ENCODE measurements around the gene FBXO11.
A peak's percentile ranks its signal among the peaks of the same experiment; 100 is the strongest.
"Not testable (repeated sequence)": the region's sequence is repeated elsewhere in the genome, so short reads cannot be mapped to it uniquely, and the experiment has no call there.

FBXO11 gene

DNA sequence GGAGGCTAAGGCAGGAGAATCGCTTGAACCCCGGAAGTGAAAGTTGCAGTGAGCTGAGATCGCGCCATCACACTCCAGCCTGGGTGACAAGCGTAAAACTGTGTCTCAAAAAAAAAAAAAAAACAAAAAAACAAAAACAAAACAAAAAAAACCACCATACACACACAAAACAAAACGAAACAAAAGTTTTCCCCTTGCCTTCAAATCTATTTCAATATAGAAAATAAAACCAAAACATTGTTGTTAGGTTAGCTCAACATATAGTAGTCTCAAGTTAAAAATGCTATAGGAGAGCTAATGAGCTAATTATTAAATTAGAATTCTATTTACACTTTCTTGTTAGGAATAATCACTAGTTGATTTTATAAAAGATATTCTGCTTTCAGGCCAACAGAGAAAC lies 43.3 kb downstream of the FBXO11 start:
- FAIRE-seq (no peak), DNase-seq (ENCODE audit: insufficient read length, low spot score) (no peak)

DNA sequence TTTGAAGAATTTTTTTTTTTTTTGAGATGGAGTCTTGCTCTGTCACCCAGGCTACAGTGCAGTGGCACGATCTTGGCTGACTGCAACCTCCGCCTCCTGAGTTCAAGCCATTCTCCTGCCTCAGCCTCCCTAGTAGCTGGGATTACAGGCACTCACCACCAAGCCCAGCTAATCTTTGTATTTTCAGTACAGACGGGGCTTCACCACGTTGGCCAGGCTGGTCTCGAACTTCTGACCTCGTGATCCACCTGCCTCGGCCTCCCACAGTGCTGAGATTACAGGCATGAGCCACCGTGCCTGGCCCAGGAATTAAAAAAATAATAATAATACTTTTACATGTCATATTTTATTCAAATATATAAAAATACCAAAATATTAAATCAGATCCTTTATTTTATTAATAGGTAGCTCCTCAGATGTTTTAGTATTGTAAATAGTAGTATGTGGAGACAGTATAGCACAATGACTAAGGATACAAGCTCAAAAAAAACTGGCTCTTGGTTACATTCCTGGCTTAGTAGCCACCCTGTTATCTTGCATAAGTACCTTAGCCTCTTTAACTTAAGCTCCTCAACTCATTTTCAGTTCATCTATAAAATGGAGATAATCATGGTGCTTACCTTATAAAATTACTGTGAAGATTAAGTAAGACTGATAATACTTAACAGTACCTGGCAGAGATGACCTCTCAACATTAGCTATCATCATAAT lies 53.1 kb downstream of the FBXO11 start:
- FAIRE-seq, result peak; percentile 44
- not testable (repeated sequence) for DNase-seq (ENCODE audit: insufficient read length, low spot score)

DNA sequence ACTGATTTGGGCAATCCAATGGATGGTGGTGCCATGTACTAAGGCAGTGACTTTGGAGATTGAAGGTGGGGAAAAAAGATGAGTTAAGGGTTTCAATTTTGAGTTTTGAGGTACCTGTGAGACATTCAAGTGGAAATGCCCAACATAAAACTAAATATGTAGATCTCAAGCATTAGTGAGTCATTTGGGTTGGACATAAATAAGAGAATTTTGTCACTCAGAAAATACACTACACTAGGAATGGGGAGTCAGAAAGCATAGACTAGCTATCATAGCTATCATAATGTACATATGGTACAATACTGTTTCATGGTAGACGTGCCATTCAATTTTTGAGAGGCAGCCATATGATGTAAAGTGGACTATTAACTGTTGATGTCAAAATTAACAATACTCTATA lies 56.1 kb downstream of the FBXO11 start:
- DNase-seq (ENCODE audit: insufficient read length, low spot score) (no peak), FAIRE-seq (no peak)

DNA sequence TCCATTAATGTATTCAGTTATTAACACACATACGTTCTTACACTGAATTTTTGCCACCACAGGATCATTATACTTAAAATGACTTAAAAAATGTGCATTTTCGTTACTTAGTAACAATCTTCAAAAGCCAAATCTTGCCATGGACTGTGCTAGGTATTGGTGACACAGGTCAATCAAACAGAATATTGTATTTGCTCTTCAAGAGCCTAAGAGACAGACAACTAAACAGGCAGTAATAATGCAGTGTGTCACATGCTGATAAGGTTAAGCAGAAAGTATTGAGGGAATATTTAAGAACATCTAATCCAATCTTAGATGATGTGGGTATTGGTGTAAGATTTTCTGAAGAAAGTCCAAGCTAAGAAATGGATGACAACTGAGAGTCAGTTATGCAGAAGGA lies 56.9 kb downstream of the FBXO11 start:
- DNase-seq (ENCODE audit: insufficient read length, low spot score) (no peak), FAIRE-seq (no peak)

DNA sequence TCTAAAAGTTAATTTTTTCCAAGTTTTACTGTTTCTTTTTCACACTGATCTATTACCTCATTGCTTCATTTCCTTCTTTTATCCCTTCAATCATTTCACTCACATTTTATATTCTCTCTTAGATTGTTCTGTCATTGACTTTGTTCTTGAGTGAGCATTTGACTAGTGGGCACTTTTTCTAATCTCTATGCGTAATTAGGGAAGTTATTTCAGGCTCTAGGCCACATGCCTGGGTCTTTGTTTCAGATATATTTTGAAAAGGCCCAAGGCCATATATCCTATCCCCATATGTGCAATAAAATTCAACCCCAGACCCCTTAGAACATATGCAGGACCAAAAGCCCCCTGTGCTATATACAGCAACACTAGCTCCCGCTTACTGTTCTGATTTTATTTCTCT lies 62.1 kb downstream of the FBXO11 start:
- FAIRE-seq, result no peak
- DNase-seq (ENCODE audit: insufficient read length, low spot score), result no peak

DNA sequence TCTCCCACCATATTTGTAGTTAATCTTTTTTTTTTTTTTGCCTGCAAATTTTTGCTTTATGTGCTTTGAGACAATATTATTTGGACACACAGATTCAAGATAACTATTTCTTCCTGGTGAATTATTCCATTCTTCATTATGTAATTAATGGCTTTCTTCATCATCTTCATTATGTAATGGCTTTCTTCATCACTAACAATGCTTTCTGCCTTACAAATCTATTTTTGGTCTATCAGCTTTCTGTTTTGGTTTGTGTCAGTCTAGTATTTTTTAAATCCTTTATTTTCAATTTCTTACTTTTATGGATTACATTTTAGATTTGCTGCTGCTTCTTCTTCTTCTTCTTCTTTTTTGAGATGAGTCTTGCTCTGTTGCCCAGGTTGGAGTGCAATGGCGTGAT lies 62.9 kb downstream of the FBXO11 start:
- no peak for DNase-seq (ENCODE audit: insufficient read length, low spot score)
- no peak for FAIRE-seq

GRCh38 chr2:47842846-47843245 lies 63.5 kb downstream of the FBXO11 start:
- FAIRE-seq, result no peak

GRCh38 chr2:47838686-47839085 lies 67.6 kb downstream of the FBXO11 start:
- FAIRE-seq (no peak), DNase-seq (ENCODE audit: insufficient read length, low spot score) (no peak)

More at GRCh38 chr2:47842846-47843245, 63.5 kb downstream of the FBXO11 start:
- DNase-seq (ENCODE audit: insufficient read length, low spot score), result no peak

DNA sequence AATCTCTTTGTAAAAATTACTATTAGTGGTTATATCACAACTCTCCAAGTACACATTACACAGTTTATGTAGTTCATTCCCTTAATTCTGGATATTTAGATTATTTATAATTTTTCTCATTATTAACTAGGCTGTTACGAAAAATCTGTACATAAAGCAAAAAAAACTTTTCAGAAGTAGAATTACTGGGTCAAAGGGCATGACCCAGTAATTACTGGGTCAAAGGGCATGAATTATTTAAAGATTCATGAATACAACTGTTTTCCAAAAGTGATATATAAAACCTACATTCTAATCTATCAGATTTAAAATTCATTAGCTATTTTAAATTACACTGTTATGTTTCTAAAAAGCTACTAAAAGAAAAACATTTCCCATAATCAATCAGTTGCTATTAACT lies 68.0 kb downstream of the FBXO11 start:
- DNase-seq (ENCODE audit: insufficient read length, low spot score) (no peak), FAIRE-seq (no peak)

GRCh38 chr2:47833516-47833968 lies 72.8 kb downstream of the FBXO11 start:
- DNase-seq (ENCODE audit: insufficient read length, low spot score) (no peak), FAIRE-seq (no peak)

DNA sequence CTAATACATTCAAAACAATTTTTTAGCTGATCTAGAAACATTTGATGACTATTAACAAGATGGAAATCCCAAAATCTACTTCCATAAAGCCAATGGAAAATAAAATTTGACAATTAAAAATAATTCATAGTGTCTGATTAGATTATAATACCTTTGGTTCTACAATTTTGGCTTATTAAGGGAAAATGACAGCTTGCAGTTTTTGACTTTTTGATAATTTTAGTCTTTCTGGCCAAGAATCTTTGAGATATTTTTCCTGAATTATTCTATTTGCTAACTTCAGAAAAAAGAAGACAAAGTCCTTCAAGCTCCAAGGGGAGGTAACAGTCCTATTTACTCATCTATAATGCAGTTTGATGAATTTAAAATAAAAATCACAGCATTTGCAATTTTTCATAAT lies 83.8 kb downstream of the FBXO11 start:
- FAIRE-seq (no peak), DNase-seq (ENCODE audit: insufficient read length, low spot score) (no peak)

DNA sequence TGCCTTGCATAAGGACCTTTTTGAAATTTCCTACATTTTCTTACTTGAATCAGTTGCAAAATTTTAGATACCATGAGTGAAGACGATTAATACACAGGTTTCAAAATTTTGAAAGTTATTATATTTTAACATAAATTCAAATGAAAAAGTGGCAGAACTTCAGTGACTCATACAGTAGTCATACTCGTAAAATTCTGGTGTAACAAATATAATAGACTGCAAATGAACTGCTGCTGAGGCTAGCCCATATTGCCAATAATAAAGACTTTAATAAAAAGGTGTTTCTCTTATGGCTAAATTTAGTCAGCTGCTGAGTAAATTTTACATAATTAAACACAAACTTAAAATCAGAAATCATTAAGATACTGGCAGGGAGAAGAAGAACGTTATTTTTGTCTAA lies 86.5 kb downstream of the FBXO11 start:
- FAIRE-seq (no peak), DNase-seq (ENCODE audit: insufficient read length, low spot score) (no peak)

DNA sequence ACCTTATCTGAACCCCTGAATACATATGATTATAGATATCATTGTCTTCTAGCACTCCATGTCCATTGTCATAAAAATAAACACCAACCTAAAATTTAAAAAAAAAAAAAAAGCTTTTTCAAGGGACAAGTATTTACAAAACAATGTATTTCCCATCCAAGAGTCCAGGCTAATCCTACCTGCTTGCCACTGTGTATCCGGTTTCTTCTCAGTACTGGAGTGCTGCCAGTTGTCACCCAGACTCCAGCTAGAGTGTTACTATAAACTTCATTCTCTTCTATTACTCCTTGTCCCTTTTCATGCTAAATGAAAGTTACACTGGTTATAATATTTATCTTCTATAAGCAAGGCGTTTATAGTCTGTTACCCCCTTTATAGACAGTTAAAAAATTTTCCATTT lies 87.5 kb downstream of the FBXO11 start:
- DNase-seq (ENCODE audit: insufficient read length, low spot score) (no peak), FAIRE-seq (no peak)

- DNase-seq (ENCODE audit: insufficient read length, low spot score), result no peak
- no peak for FAIRE-seq
Measured at GRCh38 chr2:47815764-47816163, 90.5 kb downstream of the FBXO11 start.

- no peak for FAIRE-seq
- no peak for DNase-seq (ENCODE audit: insufficient read length, low spot score)
Measured at GRCh38 chr2:47811668-47812067, 94.6 kb downstream of the FBXO11 start.

DNA sequence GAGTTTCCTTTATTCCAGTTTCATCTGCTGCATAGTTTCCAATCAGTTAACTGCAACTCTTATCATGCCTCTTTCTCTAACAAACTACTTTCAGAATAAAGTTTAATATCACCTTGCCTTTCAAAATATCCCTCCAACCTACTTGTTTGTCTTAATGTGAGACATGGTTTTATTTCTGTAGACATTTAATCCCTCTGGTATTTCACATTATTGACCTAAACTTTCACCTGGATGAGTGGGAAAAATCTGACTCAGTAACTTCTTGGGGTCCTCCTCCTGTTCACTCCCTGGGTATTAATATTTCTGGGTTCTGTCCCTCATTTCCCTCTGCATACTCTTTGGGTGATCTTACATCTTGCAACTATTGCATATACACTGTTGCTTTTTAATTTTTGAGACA lies 95.4 kb downstream of the FBXO11 start:
- no peak for FAIRE-seq
- DNase-seq (ENCODE audit: insufficient read length, low spot score), result no peak

DNA sequence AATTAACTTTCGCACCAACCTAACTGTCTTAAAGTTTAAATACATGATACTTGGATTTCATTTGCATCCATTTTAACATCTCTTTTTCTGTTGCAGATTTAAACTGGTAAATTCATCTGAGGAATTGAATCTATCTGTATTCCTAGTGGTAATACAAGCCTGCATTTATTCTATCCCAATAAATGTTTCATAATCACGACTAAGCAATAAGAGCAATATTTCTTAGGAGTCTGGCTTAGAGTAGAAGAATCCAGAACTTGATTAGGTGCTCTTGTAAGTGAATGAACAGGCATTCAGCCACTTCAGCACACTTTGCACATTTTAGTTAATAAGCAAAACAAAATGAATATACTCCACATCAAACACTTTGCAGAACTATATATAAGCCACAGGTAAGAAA lies 96.4 kb downstream of the FBXO11 start:
- FAIRE-seq (no peak), DNase-seq (ENCODE audit: insufficient read length, low spot score) (no peak)

GRCh38 chr2:47808614-47809013 lies 97.7 kb downstream of the FBXO11 start:
- FAIRE-seq (peak; percentile 4), DNase-seq (ENCODE audit: insufficient read length, low spot score) (no peak)

- FAIRE-seq, result no peak
- DNase-seq (ENCODE audit: insufficient read length, low spot score), result no peak
Measured at GRCh38 chr2:47805850-47806249, 100.4 kb downstream of the FBXO11 start.

GRCh38 chr2:47803770-47804169 lies 102.5 kb downstream of the FBXO11 start:
- FAIRE-seq (no peak), DNase-seq (ENCODE audit: insufficient read length, low spot score) (no peak)

DNA sequence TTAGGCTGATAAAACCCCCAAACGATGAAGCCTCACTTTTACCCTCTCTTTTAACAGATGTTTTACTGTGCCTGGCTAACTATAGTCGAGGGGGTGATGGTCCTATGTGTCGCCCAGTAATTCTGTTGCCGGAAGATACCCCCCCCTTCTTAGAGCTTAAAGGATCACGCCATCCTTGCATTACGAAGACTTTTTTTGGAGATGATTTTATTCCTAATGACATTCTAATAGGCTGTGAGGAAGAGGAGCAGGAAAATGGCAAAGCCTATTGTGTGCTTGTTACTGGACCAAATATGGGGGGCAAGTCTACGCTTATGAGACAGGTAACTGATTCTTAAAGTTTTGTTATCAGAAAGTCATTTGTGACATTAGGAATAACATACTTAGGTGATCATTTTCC lies 102.9 kb downstream of the FBXO11 start:
- FAIRE-seq (no peak), DNase-seq (ENCODE audit: insufficient read length, low spot score) (no peak)

DNA sequence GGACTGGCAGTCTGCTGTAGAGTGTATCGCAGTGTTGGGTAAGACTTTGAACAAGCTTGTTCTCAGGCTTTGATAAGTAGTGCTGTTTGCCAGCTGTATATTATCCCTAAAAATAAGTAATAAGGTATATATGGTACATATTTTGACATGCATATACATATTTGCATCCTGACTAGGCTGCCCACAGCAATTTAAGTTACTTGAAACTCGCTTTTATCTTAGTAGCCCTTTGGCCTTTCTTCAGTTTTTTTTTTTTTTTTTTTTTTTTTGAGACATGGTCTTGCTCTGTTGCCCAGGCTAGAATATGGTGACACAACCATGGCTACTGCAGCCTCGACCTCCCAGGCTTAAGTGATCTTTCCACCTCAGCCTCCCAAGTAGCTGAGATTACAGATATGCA lies 105.2 kb downstream of the FBXO11 start:
- no peak for FAIRE-seq
- DNase-seq (ENCODE audit: insufficient read length, low spot score), result no peak

DNA sequence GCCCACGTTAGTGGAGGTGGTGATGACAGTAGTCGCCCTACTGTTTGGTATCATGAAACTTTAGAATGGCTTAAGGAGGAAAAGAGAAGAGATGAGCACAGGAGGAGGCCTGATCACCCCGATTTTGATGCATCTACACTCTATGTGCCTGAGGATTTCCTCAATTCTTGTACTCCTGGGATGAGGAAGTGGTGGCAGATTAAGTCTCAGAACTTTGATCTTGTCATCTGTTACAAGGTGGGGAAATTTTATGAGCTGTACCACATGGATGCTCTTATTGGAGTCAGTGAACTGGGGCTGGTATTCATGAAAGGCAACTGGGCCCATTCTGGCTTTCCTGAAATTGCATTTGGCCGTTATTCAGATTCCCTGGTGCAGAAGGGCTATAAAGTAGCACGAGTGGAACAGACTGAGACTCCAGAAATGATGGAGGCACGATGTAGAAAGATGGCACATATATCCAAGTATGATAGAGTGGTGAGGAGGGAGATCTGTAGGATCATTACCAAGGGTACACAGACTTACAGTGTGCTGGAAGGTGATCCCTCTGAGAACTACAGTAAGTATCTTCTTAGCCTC lies 107.2 kb downstream of the FBXO11 start:
- FAIRE-seq, result no peak

More for the DNA sequence above, 107.2 kb downstream of the FBXO11 start:
- DNase-seq (ENCODE audit: insufficient read length, low spot score), result no peak
